HG03139 (cell line): Measurements from ENCODE around the gene KCNJ1.

Experiments used
- ATAC-seq: cut with Tn5 transposase; IDR thresholded peaks from one replicate; pipeline ENCODE4 v1.9.1; 2021; ENCODE audit not compliant: unreplicated experiment

Gene KCNJ1

DNA sequence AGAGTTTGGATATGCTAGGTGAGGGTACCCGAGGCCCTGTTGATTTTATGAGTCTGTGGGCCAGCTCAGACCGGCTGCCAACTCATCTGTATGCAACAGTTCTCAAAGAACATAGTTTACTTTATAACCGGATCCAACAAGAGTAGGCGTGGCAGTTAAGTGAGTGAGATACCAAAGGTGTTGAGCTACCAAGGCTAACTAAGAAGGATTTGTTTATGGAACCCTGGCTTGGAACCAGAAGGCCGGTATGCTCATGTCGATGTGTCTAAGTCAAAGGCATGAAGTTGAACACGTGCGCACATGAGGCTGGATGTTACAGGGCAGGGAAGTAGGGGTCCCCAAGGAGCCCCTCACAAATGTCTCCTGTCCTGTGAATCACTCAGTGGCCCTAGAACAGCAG is at the start of gene KCNJ1:
Gene KCNJ1, minus strand, starts transcription at position 20 of the 400 bp plus-strand sequence. CDS start 27,053 bp downstream, outside the sequence.
- ATAC-seq, result no peak

- ATAC-seq, result no peak
Observed at GRCh38 chr11:128916681-128917080, 49.6 kb upstream of the KCNJ1 start.

- ATAC-seq, result no peak
Observed at GRCh38 chr11:128916037-128916572, 49.0 kb upstream of the KCNJ1 start.

- ATAC-seq, result no peak
Observed at GRCh38 chr11:128915149-128915521, 48.0 kb upstream of the KCNJ1 start.

GRCh38 chr11:128914216-128915148 is 47.4 kb upstream of the KCNJ1 start:
- ATAC-seq, result no peak

DNA sequence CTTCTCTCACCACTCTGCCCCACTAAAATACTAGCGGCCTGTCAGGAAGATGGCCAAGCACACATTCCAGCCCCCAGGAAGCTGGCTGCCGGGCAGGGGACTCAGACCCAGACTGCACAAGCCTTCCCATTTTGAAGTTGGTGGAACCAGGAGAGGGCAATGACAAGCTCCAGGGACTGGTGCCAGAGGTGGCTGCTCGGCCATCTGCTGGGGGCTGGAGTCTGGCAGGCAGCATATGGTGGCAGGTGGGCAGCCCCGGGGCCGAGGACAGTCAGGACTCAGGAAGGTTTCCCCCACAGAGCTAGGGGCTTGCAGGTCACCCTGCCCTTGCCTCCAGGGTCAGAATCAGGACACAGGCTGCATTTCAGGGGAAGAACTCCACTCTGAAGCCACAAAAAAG is 46.7 kb upstream of the KCNJ1 start:
- ATAC-seq, result no peak

DNA sequence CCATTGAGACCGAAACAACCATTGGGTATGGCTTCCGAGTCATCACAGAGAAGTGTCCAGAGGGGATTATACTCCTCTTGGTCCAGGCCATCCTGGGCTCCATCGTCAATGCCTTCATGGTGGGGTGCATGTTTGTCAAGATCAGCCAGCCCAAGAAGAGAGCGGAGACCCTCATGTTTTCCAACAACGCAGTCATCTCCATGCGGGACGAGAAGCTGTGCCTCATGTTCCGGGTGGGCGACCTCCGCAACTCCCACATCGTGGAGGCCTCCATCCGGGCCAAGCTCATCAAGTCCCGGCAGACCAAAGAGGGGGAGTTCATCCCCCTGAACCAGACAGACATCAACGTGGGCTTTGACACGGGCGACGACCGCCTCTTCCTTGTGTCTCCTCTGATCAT is 44.6 kb upstream of the KCNJ1 start:
- no peak for ATAC-seq

DNA sequence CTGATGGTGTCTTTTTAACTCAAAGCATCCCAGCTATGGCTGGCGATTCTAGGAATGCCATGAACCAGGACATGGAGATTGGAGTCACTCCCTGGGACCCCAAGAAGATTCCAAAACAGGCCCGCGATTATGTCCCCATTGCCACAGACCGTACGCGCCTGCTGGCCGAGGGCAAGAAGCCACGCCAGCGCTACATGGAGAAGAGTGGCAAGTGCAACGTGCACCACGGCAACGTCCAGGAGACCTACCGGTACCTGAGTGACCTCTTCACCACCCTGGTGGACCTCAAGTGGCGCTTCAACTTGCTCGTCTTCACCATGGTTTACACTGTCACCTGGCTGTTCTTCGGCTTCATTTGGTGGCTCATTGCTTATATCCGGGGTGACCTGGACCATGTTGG is 44.1 kb upstream of the KCNJ1 start:
- no peak for ATAC-seq

DNA sequence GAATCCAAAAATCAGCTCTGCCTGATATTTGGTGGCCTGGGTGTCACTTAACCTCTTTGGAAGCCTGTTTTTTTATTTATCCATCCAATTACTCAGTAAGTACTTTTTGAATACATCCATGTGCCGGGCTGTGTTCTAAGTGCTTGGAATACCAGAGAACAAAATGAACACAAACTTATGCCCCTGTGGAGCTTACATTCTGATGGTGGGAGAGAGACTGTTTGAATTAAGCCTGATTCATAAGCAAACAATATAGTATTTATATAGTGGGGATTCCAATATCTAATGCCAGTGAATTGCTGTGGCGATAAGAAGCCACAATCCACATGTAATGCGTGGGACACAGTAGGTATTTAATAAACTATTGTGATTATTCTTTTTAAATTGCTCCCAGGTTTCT is 43.5 kb upstream of the KCNJ1 start:
- no peak for ATAC-seq

GRCh38 chr11:128909438-128910125 is 42.5 kb upstream of the KCNJ1 start:
- ATAC-seq, result no peak

GRCh38 chr11:128908391-128909246 is 41.5 kb upstream of the KCNJ1 start:
- ATAC-seq, result no peak

DNA sequence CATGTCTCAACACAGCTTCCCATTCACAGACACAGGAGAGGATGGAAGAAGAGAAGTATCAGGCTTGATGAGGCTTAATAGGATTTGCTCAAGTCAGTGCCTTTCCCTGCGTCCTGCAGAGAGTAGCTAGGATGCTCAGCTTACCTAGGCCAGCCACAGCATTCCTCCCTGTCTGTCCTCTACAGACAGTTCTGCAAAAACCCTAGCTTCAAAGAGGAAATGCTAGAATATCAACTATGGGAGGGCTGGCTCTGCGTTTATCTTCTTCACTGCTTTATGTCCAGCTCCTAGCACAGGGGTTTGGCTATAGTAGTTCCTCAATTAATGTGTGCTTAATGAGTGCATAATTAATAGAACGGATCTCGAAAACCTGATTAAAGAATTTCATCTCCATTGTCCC is 40.5 kb upstream of the KCNJ1 start:
- ATAC-seq, result no peak

DNA sequence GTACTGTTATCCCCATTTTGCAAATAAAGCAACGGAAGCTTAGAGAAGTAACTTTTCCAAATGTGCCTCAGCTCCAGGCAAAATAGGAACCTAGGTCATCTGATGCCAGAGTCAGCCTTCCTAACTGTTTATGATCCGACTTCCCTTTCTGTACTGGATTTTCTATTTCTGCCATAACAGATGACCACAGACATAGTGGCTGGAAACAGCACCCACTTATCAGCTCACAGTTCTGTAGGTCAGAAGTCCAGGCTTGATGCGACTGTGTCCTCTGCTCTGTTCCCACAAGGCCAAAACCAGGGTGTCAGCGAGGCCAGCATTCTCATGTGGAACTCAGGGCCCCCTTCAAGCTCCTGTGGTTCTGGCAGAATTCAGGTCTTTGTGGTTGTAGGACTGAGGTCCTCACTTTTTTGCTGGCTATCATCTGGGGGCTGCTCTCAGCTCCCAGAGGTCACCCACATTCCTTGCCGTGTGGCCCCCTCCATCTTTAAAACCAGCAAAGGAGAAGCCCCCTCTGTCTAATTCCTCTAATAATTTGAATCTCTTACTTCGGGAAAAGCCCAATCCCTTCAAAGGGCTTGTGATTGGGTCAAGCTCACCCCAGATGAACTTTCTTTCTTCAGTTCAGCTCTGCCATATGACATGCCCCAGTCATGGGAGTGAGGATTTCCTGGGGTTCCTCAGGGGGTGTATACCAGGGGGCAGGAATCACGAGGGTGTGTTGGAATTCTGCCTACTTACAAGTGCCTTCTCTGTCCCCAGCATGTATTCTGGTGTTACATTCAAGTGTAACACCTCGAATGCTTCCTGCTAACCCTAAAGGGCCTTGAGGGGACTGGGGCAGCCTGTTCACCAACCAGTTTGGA is 39.3 kb upstream of the KCNJ1 start:
- ATAC-seq, result no peak

DNA sequence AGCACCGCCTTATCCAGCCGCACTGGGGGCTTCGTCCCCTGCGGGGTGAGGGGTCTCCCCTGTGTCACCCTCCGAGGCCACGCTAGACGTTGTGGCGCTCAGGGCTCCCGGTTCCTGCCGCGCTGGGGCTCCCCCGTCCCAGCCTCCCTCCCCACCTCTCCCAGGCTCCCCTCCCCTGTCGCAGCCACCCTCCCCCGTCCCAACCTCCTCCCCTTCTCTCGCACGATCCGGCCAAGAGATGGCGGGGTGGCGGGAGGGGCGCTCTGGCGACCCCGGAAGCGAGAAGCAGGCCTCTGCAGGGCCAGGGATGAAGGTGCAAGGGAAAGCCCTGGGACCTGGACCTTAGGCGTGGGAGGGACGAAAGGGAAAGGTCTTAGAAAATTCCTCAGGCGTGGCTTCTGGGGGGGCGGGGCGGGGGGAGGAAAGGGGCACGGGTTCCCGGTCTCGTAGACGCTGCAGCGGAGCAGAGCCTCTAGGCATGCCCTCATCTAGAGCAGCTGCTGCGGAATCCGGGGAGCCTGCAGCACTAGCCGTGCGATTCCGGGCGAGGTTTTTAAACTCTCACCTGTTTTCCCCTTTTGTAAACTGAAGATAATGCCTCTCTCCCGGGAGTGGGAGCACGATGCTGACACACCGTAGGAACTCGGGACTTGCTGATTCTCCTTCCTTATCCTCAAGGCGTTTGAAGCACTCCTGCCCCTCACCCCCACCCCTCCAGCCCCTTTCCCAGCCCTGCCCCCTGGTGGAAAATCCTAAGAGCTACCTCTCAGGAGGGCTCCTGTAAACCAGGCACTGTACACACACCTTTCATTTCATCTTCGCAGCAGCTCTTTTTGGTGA is 38.5 kb upstream of the KCNJ1 start:
- peak; percentile 55 for ATAC-seq

DNA sequence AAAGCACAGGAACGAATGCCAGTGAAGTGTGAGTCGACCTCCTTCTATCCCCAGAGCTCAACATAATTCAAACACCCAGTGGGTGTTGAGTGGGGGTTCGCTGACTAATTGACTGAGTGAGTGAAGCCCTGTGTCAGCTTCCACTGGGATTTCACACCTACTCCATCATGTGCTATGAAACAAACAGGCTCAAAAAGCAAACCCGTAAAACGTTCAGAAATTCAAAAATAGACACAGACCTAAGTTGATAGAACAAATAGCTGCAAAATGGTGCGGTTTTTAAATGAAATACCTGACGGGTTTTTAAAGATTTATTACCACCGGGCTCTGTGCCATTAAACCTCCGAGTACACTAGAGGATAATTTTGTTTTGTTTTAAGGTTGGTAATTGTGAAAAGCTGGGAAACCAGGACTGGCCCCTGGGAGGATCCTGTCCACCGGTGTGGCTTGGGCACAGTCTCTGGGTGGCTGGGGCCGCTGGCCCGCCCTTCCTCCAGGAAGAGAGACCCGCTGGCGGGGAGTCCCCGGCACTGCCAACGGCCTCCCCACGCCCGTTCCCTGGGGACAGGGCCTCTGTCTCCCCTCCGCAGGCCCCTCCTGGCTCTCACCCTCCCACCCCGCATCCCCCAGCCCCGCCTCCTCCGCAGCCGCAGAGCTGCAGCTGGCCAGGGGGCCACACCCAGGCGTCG is 37.7 kb upstream of the KCNJ1 start:
- peak; percentile 36 for ATAC-seq

- ATAC-seq, result no peak
Observed at GRCh38 chr11:128904303-128904655, 37.2 kb upstream of the KCNJ1 start.

DNA sequence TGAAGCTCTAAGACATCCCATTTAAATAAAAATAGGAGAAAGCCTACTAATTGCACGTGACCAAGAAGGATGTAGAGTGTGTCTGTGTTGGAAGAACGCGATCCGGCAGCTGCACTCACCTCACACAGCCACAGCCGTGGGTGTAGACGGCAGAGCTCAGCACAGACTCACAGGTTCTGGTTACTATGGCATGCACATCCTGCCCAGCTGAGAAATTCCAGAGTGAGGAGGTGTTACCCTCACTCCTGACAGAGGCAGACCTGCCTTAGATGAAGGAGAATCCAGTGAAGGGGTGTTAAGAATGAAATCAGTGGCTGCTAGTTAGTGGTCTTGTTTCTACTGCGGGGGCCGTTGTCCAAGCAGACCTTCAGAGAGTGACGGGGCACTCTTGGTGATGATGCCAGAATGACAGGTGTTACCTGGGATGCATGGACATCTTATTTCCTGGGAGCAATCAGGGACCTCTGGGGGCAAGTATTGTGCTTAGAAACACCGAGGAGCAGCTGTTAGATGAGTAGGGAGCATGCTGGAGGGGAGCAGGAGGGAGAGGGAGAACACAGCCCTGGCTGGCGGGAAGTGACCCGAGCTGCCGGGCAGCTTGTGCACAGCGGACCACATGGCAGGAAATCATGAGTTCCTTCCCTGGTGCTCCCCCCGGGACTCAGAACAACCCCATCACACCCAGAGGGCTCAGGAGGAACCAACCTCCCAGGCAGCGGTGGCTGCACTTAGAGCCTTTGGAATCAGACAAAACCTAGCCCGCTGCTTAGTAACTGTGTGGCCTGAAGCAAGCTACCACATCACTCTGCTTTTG is 36.4 kb upstream of the KCNJ1 start:
- ATAC-seq, result no peak

GRCh38 chr11:128902515-128903066 is 35.5 kb upstream of the KCNJ1 start:
- no peak for ATAC-seq
